Naive B cell (primary cell): Measurements from ENCODE around the gene GABRQ. TPM values are rescaled to one million over a fixed set of nuclear protein-coding genes. Genes with fewer than 3 reads are reported as not detected.
"Not testable (repeated sequence)": the region's sequence is repeated elsewhere in the genome, so short reads cannot be mapped to it uniquely, and the experiment has no call there.

ENCODE experiments used
- ATAC-seq, 2 donors: fragments of 150-1000 bp; cut with Tn5 transposase; 2 replicates each; pipeline ENCODE4 v1.10.0; 2021; ENCODE audit warnings: low read depth in 2 of 2, mild to moderate bottlenecking in 2 of 2, moderate library complexity in 2 of 2
- DNase-seq: peaks from one replicate; pipeline ENCODE4 v3.0.0; 2022
- H3K27ac Mint-ChIP-seq, 6 donors: one replicate each; pipeline ENCODE4 v1.8.0; 2020 to 2022; ENCODE audit warnings: mild to moderate bottlenecking in 6 of 6, mixed read lengths in 6 of 6, moderate library complexity in 5 of 6, inconsistent platforms in 2 of 6
- H3K27me3 Mint-ChIP-seq, 3 donors: one replicate each; pipeline ENCODE4 v1.8.0; 2021 to 2022; ENCODE audit warnings: mixed read lengths in 3 of 3, mild to moderate bottlenecking in 1 of 3
- H3K36me3 Mint-ChIP-seq, 2 donors: one replicate each; pipeline ENCODE4 v1.8.0; 2020 to 2022; ENCODE audit warnings: mixed read lengths in 2 of 2, inconsistent platforms in 1 of 2, mild to moderate bottlenecking in 1 of 2
- H3K4me1 Mint-ChIP-seq, 3 donors: one replicate each; pipeline ENCODE4 v1.8.0; 2020 to 2022; ENCODE audit warnings: mixed read lengths in 3 of 3, inconsistent platforms in 1 of 3, mild to moderate bottlenecking in 1 of 3, moderate library complexity in 1 of 3
- H3K4me3 Mint-ChIP-seq, 8 donors: one replicate each; pipeline ENCODE4 v1.8.0; 2020 to 2022; ENCODE audit warnings: mild to moderate bottlenecking in 8 of 8, mixed read lengths in 8 of 8, moderate library complexity in 8 of 8, inconsistent platforms in 2 of 8
- H3K9me3 Mint-ChIP-seq, 7 donors: one replicate each; pipeline ENCODE4 v1.8.0; 2020 to 2022; ENCODE audit warnings: mixed read lengths in 7 of 7, mild to moderate bottlenecking in 5 of 7, inconsistent platforms in 2 of 7, moderate library complexity in 1 of 7
- polyA plus RNA-seq, 6 donors: library from polyadenylated mRNA; unstranded; fragments of 300-500 nt; fragmentation: Illumina TruSeq; gene quantifications; one replicate each; pipeline ENCODE4 v1.2.3, GENCODE V29; 2021; ENCODE audit warnings: low read depth in 6 of 6

Gene GABRQ
- polyA plus RNA-seq, 6 donors from 2014 or later = not detected

DNA sequence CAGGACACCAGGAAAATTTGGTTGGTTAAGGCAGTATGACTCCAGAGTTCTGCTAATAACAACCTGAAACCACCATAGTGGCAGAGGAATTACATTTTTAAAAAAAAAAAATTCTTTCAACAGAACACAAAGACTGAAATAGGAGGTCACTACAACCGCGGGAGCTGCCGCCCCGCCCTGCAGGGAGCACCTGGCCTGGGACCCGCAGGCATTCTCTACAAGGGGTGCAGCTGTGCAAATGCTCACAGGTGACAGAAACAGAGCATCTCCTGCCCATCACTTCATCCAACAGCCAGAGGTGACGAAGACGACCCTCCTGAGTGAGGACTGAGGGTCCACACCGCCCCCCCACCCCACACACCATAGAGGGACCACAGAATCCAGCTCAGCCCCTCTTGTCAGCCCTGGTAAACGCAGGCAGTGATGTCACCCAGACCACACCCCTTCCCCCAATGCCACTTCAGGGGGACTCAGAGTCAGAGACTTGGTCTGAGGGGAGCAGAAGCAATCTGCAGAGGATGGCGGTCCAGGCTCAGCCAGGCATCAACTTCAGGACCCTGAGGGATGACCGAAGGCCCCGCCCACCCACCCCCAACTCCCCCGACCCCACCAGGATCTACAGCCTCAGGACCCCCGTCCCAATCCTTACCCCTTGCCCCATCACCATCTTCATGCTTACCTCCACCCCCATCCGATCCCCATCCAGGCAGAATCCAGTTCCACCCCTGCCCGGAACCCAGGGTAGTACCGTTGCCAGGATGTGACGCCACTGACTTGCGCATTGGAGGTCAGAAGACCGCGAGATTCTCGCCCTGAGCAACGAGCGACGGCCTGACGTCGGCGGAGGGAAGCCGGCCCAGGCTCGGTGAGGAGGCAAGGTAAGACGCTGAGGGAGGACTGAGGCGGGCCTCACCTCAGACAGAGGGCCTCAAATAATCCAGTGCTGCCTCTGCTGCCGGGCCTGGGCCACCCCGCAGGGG is 60.5 kb downstream of the GABRQ start, which contains the start of gene MAGEA3:
MAGEA3 (plus strand) TSS at position 843 of the 980 bp plus-strand sequence. CDS start 2,039 bp downstream, outside the sequence.
- not testable (repeated sequence) for H3K4me3 Mint-ChIP-seq, DNase-seq, H3K4me1 Mint-ChIP-seq, H3K9me3 Mint-ChIP-seq, H3K27ac Mint-ChIP-seq, H3K27me3 Mint-ChIP-seq, H3K36me3 Mint-ChIP-seq, ATAC-seq

DNA sequence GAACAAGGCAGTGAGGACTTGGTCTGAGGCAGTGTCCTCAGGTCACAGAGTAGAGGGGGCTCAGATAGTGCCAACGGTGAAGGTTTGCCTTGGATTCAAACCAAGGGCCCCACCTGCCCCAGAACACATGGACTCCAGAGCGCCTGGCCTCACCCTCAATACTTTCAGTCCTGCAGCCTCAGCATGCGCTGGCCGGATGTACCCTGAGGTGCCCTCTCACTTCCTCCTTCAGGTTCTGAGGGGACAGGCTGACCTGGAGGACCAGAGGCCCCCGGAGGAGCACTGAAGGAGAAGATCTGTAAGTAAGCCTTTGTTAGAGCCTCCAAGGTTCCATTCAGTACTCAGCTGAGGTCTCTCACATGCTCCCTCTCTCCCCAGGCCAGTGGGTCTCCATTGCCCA is 62.7 kb downstream of the GABRQ start:
- H3K27me3 Mint-ChIP-seq, H3K9me3 Mint-ChIP-seq, H3K4me1 Mint-ChIP-seq, ATAC-seq, H3K36me3 Mint-ChIP-seq, H3K4me3 Mint-ChIP-seq, DNase-seq, H3K27ac Mint-ChIP-seq: not testable (repeated sequence)

DNA sequence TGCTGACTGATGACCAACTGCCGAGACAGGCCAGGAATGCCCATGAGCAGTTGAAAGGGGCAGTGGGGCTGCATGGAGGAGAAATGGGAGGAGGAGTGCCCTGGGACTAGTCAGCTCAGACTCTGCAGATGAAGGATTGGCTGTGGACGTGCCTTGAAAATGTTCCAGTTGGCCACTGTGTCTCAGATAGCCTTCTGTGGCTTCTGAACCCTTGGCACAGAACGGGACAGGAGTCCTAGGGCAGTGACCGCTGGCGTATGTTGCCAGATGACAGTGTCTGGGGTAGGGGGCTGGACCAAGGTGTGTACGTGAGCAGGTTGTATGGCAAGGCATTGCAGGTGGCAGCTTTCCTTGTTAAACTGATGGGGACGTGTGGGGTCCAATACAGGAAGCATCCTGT is 68.8 kb downstream of the GABRQ start:
- not testable (repeated sequence) for H3K36me3 Mint-ChIP-seq, H3K27ac Mint-ChIP-seq, H3K4me3 Mint-ChIP-seq, H3K9me3 Mint-ChIP-seq, ATAC-seq, H3K4me1 Mint-ChIP-seq, DNase-seq, H3K27me3 Mint-ChIP-seq

Other genes with a start within 250 kb of the GABRQ start
- gene GABRA3, start 186.6 kb upstream of the GABRQ start, polyA plus RNA-seq = not detected
- gene MAGEA3, start 60.9 kb downstream of the GABRQ start, polyA plus RNA-seq = not detected
- not detected for gene CSAG2, start 71.4 kb downstream of the GABRQ start, polyA plus RNA-seq
- gene MAGEA2B, start 76.7 kb downstream of the GABRQ start, polyA plus RNA-seq = not detected
- gene CSAG1, start 95.8 kb downstream of the GABRQ start, polyA plus RNA-seq = not detected
- gene MAGEA12, start 95.9 kb downstream of the GABRQ start, polyA plus RNA-seq = not detected
- gene MAGEA2, start 115.9 kb downstream of the GABRQ start, polyA plus RNA-seq = not detected
- not detected for gene CSAG3, start 121.3 kb downstream of the GABRQ start, polyA plus RNA-seq
- not detected for gene MAGEA6, start 131.8 kb downstream of the GABRQ start, polyA plus RNA-seq
- gene CETN2, start 192.9 kb downstream of the GABRQ start, polyA plus RNA-seq = 10 to 100 TPM; 21.4 to 34.3 (median 26.9) TPM
- 10 to 100 TPM; 10.8 to 20.0 (median 15.4) TPM for gene NSDHL, start 193.2 kb downstream of the GABRQ start, polyA plus RNA-seq